HG02759 (cell line): ENCODE data around the gene POU3F1.

Experiments used
- ATAC-seq: cut with Tn5 transposase; IDR thresholded peaks from one replicate; pipeline ENCODE4 v1.9.1; 2021; ENCODE audit warnings: mild to moderate bottlenecking, moderate library complexity; ENCODE audit not compliant: unreplicated experiment

POU3F1 gene

DNA sequence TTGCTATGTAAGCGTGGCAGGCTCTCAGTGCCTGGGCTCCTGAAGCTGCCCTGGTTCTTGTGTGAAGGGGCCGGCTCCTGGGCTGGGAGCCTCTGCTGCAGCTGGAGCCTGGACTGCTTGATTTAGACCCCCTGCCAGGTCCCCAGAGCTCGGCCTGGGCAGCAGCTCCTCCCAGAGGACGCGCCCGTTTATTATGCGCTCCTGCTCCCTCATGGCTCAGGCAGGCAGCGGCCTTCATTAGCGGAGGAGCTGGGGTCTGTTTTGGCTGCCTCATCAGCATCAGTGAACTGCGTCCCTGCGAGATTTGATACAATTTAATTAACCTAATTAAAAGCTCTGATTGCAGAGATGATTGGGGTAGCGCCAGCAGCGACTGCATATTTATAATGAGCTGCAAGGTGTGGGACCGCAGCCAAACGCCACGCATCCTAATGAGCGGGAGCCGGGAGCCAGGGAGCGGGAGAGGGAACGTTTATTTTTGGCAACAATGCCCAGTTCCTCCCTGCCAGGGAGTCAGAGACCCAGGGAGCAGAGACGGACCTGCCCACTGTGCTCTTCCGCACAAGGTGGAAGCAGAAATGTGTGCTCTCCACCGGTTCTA is 17.4 kb downstream of the POU3F1 start:
- ATAC-seq, result no peak

DNA sequence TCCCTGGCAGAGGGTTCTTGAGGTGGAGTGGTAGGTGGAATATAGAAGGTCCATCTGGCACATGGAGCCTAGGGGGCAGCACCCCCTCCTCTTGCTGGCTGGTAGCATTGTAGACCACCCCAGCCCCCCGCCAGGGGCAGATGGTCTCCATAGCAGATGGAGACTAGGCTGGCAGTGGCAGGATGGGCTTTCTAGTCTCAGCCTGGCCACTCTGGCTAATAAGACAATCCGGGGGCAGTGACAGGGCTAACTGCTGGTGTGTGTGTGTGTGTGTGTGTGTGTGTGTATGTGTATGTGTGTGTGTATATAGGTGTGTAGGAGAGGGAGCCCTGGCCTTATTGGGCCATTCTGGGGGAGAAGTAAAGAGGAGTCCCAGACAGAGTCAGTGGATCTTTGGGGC is 17.9 kb downstream of the POU3F1 start:
- ATAC-seq, result no peak

DNA sequence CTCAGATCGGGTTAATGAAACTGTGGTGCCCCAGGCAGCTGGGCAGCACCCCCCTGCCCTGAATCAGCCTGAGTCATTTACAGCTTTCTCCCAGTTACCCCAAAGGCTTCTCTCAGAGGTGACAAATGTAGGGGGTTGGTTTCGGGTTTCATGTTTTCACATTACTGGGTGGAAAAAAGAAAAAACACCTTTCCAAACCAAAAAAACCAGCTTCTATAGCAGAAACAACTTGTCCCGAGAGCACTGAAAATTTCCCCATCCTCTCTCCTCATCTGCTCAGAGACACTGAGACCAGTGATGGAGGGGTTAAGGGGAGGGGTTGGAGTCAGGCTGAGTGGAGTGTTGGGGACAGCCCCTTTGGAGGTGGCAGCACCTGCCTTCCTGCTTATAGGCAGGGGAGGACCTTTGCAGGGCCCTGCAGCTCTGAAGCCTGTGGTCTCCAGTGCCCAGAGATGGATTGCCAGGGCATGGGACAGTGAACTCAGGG is 18.4 kb downstream of the POU3F1 start:
- ATAC-seq, result peak; percentile 72

DNA sequence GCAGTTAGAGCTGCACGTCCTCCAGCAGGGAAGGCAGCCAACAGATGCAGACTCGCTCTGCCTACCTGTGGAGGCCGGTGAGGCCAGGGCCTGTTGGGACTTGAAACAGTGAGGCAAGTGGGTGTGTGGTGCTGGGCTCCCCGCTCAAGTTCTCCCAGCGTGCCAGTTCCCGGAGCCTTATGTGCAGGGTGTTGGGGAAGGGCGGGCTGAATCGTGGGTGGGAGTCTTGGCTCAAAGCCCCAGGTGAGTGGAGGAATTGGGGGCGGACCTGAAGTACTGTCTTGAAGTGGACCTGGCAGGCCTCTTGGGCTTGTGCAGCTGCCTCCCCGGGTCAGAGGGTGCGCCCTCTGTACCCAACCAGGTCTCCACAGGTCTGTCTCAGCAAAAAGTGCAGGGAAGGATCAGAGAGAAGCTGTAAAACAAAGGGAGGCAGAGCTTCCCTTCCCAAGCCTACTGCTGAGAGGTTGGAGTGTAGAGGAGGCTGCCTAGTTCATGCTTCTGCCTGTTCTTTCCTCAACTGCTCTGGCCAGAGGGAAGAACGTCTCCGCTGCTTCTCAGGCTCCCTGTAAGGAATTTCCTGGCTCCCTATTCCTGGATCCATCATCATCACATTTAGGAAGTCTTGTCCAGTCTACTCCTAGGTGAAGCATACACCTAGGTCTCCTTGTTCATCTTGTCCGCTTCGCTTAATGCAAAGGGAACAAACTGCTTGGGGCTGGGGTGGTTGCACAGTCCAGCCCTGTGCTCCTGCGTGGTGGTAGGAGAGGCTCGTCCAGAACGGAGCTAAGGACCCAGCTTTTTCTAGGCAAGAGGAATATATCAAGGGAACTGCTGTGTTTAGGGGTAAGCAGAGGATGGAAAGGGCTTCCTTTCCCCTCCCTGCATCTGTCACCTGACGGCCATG is 19.1 kb downstream of the POU3F1 start:
- no peak for ATAC-seq

DNA sequence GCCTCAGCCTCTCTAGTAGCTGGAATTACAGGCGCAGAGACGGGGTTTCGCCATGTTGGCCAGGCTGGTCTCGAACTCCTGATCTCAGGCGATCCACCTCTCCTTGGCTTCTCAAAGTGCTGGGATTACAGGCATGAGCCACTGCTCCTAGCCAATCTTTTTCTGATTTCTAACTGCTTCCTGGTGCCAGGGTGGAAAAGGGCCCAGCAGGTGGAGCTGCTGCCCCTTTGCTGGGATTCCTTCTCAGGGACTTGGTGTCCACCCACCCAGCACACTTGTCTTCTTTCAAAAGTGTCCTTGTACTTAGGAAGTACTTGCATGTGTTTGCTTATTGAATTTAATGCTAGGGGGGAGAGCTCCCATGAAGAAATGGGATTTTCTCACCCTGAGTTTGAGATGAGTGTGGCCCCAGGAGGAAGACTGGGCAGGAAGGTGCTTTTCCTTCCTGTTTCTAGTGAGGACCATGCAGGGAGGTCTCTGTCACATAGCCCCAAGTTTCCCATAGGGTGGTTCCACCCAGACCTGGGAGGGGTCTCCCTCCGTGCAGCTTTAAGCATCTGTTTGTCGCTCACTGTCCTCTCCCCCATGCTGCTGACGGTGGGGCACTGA is 19.9 kb downstream of the POU3F1 start:
- no peak for ATAC-seq

DNA sequence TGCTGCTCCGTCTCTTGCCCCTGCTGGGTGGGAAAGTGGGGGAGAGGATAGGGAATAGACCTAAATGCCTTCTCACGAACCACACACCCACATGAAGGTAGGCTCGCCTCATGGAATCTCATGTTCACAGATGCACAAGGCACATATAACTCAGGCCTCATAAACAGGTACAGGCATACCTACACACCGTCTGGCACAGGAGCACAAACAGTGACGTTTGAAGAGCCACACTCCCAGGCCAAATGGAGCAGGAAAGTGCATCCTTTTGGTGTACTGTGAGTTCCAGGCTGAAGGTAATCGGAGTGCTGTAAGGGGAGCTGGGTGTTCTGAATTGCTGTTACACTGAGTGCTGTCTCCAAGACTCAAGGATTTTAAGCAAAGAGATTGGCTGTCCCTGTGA is 20.9 kb downstream of the POU3F1 start:
- ATAC-seq, result no peak

DNA sequence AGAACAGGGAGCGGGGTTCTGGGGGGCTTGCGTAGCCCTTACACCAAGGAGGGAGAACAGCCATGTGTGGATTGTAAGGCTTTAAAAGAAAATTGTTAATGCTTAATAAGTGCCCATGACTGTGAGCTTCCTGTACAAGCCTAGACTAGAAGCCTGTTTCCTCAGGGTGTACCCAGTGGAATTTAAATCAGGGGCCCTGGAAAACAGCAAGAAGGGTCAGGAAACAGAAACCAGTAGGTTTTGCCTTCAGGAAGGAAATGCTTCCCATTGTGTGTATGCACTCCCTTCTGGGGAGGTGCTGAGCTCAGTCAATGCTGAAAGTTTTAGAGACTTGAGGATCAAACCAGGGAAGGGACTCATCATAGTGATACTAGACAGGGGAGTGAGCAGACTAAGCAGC is 21.4 kb downstream of the POU3F1 start:
- ATAC-seq, result no peak

DNA sequence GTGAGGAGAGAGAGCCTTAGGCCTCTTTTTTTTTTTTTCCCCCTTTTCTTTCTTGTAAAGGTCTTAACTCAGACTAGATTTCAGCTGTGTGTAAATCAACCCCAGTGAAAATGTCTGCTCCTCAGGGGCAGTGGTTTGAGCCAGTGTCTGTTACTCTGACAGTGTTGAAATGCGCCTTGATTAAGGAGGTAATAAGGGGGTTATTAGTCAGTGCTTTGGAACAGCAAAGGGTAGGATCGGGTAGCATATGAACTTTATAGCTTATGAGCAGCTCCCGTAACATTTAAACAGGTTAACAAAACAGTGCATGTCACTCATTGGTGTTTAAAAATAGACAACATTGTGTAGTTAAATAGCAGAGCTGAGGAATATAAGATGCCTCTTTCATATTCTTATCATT is 23.8 kb downstream of the POU3F1 start:
- no peak for ATAC-seq

DNA sequence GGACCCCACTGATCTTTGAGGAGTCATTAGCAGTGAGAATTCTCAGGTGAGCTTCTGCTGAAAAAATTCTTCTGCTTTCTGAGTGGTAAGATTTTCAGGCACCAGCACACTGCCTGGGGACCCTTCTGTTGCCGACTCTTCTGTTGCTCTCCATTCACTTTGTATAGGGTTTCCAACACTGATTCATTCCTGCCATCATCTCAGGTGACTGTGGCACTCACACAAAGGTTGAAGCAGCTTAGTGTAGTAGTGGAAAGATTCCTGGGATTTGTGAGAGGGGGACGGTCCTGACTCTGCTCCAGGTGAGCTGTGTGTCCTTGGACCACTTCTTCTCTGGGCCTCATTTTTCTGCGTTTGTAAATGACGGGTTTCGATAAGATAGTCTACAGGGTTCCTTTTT is 24.6 kb downstream of the POU3F1 start:
- ATAC-seq, result no peak

DNA sequence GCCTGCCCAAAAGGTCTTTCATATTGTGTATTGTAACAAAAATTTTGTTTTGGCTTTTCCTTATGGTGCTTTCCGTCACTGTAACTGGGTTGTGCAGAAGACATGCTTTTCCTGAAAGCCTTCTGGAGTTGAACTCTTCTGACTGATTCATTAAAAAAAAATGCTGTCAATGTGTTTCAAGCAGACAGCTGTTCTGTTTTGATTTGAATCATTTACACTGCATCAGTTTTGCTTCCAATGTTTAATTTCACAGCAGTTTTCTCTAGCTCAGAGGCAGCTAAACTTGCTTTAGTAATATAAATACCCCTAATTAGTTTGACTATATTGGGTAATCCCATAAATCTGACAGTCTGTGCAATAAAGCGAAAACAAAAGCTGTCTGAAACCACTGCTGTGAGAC is 26.2 kb downstream of the POU3F1 start:
- no peak for ATAC-seq

DNA sequence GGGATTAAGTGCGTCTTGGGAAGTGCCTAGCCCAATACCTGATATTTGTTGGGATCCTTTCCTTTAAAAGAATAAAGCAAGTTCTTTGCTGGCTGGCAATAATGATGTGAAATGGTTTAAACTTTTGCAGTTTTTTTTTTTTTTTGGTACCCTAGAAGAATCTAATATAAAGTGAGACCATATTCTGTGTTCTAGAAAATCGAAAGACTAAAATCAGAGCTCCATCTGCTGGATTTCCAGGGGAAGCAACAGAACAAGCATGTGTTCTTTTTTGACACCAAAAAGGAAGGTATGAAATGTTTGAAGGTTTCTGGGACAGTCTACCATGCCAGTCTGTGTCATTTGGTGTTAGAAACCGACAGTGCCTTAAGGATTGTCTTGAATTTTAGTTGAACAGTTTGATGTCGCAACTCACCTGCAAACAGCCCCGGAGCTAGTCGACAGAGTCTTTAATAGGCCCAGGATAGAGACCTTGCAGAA is 27.7 kb downstream of the POU3F1 start:
- ATAC-seq, result no peak

DNA sequence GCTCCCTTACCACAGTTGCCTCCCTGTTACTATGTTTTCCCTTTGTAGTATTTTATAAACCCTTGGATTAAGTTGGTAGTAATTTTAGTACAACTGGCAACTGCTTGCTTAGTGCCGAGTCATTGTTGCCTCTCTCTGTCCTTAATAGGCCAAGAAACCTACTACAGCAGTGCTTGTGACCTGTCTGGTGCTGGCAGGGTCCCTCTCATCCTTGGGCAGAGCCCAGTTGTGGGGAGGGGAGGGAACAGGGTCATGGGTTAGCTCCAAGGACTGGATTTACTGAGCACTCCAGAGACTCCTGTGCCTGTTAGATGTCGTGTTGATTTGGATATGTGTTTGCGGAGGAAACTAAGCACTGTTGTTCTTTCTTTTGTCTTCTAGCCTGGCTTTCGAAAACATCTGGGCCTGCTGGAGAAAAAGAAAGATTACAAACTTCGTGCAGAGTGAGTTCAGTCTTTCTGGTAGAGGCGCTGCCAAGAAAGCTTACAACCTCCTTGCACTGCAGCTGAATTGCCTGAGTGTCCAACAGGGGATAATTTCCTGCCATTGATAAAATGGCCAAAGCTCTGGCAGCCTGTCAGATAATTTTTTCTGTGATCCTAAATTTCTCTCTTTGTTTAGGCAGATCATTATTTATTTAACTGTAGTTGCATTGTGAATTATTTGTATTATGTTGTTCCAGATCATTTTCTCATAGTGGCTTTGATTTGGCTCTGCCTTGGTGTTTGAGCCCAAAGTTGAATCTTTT is 30.4 kb downstream of the POU3F1 start:
- no peak for ATAC-seq

DNA sequence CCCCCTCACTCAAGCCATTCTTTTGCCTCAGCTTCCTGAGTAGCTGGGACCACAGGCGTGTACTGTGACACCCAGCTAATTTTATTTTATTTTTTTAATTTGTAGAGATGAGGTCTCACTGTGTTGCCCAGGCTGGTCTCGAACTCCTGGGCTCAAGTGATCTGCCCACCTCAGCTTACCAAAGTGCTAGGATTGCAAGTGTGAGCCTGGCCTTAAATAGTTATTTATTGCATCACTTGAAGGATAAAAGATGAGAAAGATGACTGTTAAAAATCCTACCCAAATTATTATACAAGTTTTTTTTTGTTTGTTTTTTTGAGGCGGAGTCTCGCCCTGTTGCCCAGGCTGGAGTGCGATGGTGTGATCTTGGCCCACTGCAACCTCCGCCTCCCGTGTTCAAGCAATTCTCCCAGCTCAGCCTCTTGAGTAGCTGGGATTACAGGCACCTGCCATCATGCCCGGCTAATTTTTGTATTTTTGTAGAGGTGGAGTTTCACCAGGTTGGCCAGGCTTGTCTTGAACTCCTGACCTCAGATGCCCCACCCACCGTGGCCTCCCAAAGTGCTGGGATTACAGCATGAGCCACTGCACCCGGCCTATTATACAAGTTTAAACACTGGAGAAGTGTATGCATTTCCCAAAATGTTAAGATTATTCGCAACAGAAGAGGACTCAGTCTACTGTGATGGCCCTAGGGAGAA is 31.7 kb downstream of the POU3F1 start:
- ATAC-seq, result no peak

DNA sequence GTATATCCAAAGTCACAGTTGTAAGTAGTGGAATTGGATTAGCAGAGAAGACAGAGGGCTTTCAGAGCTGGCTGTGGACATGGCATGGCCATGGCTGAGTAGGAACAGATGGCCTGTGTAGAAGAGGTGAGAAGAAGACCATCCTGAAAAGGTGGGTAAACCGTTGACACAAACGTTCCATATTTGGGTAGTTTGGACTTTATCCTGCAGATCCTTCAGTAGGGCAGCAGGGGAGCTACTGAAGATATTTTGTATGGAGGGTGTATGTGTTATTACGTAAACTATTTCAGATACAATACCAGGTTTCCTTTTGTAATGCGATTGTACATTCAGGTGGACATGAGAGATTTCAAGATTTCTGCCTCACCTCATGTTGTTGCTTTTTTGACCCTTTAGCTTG is 32.4 kb downstream of the POU3F1 start:
- no peak for ATAC-seq

DNA sequence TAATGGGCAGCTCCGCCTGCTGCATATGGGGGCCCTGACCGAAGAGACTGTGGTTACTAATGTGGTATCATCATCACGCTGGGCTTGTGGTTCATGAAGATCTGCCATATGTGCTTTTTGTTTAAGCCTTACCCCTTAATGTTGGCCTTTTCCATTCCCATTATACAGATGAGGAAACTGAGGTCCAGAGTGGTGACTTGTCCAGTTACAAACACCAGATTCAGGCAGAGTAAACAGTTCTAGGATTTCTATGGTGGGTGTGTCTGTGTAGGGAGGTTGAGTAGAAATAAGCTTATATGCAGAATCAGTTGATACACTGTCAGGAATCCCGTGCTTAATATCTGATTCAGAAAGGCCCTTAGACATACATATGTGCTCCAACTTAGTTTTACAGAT is 33.4 kb downstream of the POU3F1 start:
- ATAC-seq, result no peak

DNA sequence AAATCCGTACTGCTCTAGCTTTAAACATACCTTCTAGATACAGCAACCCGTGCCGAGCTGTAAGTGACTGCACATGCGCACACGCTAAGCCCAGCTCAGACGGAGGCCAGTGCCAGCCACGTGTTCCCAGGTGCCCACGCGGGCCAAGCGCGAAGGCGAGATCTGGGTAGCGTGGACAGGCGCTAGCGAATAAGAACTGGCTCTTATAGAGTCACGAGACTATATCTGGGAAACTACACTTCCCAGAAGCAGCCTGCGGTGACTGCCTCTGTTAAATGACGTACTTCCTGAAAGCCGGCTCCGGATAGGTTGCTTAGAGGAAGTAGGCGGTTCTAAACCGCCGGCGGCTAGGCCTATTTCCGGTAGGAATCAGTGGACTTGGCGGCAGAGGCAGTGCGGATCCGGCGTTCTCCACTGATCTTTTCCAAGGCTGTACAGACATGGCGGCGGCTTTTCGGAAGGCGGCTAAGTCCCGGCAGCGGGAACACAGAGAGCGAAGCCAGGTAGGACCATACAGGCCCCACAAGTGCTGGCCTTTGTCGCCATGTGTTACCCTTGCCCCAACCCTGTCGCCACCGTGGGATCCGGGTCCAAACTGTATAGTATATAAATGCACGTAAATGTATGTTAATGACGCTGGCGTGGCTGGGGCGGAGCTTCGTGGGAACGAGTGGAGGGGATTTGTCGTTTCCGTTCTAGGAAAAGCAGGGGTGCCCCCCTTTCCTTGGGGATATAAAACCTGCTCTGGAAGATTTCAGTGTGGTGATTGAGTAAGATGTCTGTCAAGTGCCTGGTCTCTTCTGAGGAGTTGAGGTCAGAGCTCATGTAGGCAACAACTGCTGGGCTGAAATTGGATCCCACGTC is 34.0 kb downstream of the POU3F1 start, which contains the start of gene UTP11:
UTP11 (plus strand) TSS at position 372 of the 864 bp plus-strand sequence; CDS start at position 441, 69 bp downstream.
- ATAC-seq, result peak; percentile 96

DNA sequence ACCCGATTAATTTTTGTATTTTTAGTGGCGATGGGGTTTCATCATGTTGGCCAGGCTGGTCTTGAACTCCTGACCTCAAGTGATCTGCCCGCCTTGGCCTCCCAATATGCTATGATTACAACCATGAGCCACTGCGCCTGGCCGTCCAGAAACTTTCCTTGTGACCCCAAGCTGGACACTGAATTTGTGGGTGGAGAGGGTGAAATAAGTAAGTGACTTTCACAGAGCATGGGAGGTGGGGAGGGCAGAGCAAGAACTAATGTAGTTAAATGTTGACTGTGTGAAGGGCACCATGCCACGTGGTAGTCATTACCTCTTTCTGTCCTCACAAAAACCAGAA is 36.8 kb downstream of the POU3F1 start:
- ATAC-seq, result no peak

DNA sequence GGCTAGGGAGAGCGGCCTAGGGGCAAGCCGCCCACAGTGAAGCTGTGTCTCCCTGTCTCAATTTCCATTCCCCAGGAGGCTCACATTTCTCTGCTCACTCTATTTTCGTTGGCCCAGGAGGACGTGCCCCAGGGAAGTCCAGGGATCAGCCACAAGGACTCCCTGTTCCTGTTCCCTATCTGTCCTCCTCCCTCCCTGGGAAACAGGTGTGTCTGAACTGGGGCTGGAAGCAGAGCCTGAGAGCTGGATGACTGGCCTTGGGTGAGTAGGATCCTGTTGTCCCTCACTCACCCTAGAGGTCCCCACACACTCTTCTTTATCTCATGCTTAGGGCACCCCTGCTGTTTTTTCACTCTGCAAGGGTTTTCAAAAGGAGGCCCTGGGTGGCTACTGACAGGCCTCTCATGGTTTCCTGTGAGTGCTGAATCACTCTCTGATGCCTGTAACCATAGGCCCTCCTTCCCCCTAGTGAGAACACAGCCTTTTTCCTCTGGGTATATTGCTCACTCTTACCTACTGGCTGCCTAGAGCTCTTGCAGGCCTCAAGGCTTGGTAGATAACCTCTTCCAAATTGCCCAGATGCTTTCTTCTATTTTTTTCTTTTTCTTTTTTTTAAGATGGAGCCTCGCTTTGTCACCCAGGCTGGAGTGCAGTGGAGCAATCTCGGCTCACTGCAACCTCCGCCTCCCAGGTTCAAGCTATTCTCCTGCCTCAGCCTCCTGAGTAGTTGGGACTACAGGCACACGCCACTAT is 37.3 kb downstream of the POU3F1 start:
- ATAC-seq, result no peak
